GM12891 (cell line): ENCODE measurements around the gene GATAD2A.

Experiments used
- DNase-seq: peaks from one replicate; pipeline ENCODE4 v3.0.0; 2011; ENCODE audit warnings: low spot score; ENCODE audit not compliant: insufficient read length
- FAIRE-seq: peaks from 2 replicates; lab custom pipeline; 2011; peaks lifted over from hg19 to GRCh38; lab: Jason Lieb, UNC
- PAX5 ChIP-seq: IDR thresholded peaks from 2 replicates; pipeline ENCODE4 v1.6.1; 2011; ENCODE audit warnings: low read length, moderate library complexity, mild to moderate bottlenecking; ENCODE audit not compliant: insufficient read depth, severe bottlenecking
- POLR2A ChIP-seq: IDR thresholded peaks from 2 replicates; pipeline ENCODE4 v1.6.1; 2011; ENCODE audit warnings: low read depth, low read length, control low read depth
- POLR2AphosphoS5 ChIP-seq: IDR thresholded peaks from 2 replicates; pipeline ENCODE4 v1.6.1; 2011; ENCODE audit warnings: low read depth, low read length, control low read depth
- POU2F2 ChIP-seq: IDR thresholded peaks from 2 replicates; pipeline ENCODE4 v1.6.1; 2011; ENCODE audit warnings: low read depth, mild to moderate bottlenecking, control low read depth, low read length, moderate library complexity
- SPI1 ChIP-seq: IDR thresholded peaks from 2 replicates; pipeline ENCODE4 v1.6.1; 2011; ENCODE audit warnings: low read depth, low read length, control low read depth
- TAF1 ChIP-seq: IDR thresholded peaks from 2 replicates; pipeline ENCODE4 v1.6.1; 2011; ENCODE audit warnings: low read depth, low read length, control low read depth

Gene GATAD2A

DNA sequence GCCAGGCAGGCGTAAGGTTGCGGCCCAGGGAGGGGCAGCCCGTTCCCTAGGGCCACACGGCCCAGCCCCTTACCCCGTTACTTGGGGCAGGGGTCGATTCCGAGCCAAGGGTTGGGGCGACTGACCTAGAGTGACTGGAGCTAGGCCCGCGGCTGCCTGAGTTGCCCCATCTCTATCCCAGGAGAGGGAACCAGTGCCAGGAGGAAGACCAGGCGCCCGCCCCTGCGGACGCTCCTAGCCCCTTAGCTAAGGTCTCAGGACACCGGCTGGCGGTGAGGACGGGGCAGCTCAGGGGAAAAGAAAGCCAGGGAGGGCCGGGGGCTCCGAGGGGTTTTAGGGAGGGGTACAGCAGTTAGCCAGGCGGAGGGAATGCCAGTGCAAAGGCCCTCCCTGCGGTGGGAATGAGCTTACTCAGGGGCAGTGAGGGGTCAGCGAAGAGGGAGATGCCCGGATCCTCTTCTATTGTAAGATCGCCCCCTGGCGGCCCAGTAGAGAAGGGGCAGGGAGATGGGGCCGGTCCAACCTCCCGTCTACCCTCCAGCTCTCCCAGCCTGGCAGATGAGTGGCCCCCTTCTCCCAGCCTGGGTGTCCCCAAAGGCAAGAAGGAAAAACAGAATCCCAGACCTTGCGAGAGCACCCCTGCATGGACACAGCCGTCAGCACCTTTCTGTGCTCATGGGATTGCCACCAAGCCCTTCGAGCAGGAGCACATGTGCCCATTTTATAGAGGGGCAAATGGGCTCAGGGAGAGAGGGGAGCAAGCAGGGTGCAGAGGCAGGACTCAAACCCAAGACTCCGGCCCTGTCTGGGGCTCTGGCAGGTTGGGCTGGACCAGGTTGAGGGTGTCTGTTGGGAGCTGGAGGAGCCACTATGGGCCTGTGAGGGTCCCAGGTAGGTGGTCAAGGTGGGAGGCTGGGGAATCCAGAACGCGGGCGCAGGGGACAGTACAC, 148.9 kb downstream of the GATAD2A start:
- TF ChIP-seq SPI1 (no peak), PAX5 (no peak), POLR2A (no peak), TAF1 (no peak), POU2F2 (no peak), POLR2AphosphoS5 (no peak)
- DNase-seq (peak; percentile 79), FAIRE-seq (no peak)

- DNase-seq (no peak), FAIRE-seq (no peak)
- TF ChIP-seq POLR2A (no peak), TAF1 (no peak), PAX5 (no peak), POU2F2 (no peak), POLR2AphosphoS5 (no peak), SPI1 (no peak)
Observed at GRCh38 chr19:19558055-19558454, 152.6 kb downstream of the GATAD2A start.
